Measurements from ENCODE around the gene CCND2. TPM values are rescaled to one million over a fixed set of nuclear protein-coding genes. Genes with fewer than 3 reads are reported as not detected.

CCND2 gene
- total and polyA plus RNA-seq, 2 of the 4 experiments (the other 2 are of a cell fraction), result 1.1 to 2.3 TPM

- no peak overlapping the region for H2BK20ac ChIP-seq (ENCODE audit: low read depth, low read length)
Observed at GRCh38 chr12:4230526-4230925, 43.0 kb upstream of the CCND2 start.

More at GRCh38 chr12:4230526-4230925, 43.0 kb upstream of the CCND2 start:
- H3K14ac ChIP-seq (replicated peaks; ENCODE audit: low read depth, low read length), result no peak overlapping the region
- peaks cover 5% of the 10 kb centered on the region for H3K27me3 ChIP-seq (ENCODE audit: control insufficient read depth, insufficient read depth, low read length)
- H3K4ac ChIP-seq (ENCODE audit: low read depth, low read length), result no peak overlapping the region
- no peak overlapping the region for H3K27ac ChIP-seq (ENCODE audit: insufficient read depth, low read length)
- no peak overlapping the region for H3K56ac ChIP-seq (ENCODE audit: extremely low read depth, insufficient read depth, low read length)
- ChIA-PET CTCF (no interaction called here), POLR2A (ENCODE audit: unreplicated experiment) (no interaction called here)
- ATAC-seq (ENCODE audit: low read depth) (no peak), DNase-seq (no peak)
- no TSS peak for BruUV-seq (replicated peaks)
- no peak overlapping the region for H2BK120ac ChIP-seq (ENCODE audit: low read depth, low read length)
- H2AFZ ChIP-seq (replicated peaks; ENCODE audit: low read length, poor library complexity), result no peak overlapping the region
- no peaks in the 10 kb centered on the region for H3K9me3 ChIP-seq (ENCODE audit: control insufficient read depth, insufficient read depth, low read length)
- H2BK15ac ChIP-seq (ENCODE audit: low read depth, low read length), result no peak overlapping the region
- no peak overlapping the region for H4K91ac ChIP-seq (ENCODE audit: insufficient read depth, low read depth, low read length)
- WGBS, 2 experiments (ENCODE audit: extremely low coverage in 2 of 2, insufficient read length in 1 of 2), result 74% methylated on average over 3 of the region's 6 CpGs; no CpG with 5 or more reads in 1 of the 2 experiments
- TF ChIP-seq RFX5 (IDR thresholded peaks at IDR 0.05; ENCODE audit: low read depth, low read length), result no peak
- no peak overlapping the region for H4K5ac ChIP-seq (ENCODE audit: low read depth, low read length)
- no peaks in the 10 kb centered on the region for H4K20me1 ChIP-seq (ENCODE audit: insufficient read depth, low read length)
- no peaks in the 10 kb centered on the region for H3K9me1 ChIP-seq (ENCODE audit: insufficient read depth, low read length)
- H2AK5ac ChIP-seq (ENCODE audit: low read depth, low read length), result no peak overlapping the region
- no peak overlapping the region for H3K9ac ChIP-seq (ENCODE audit: low read depth, low read length)
- H2AK9ac ChIP-seq (replicated peaks; ENCODE audit: low read depth, low read length, poor library complexity), result no peak overlapping the region
- no peaks in the 10 kb centered on the region for H3K79me1 ChIP-seq (ENCODE audit: low read depth in 1 of 2, low read length in 2 of 2)
- no peak overlapping the region for H3K4me3 ChIP-seq (ENCODE audit: insufficient read depth, low read depth, low read length)
- H3K18ac ChIP-seq (ENCODE audit: low read depth, low read length), result no peak overlapping the region
- H3K23ac ChIP-seq (ENCODE audit: low read depth, low read length), result no peak overlapping the region
- H3K36me3 ChIP-seq (ENCODE audit: control insufficient read depth, insufficient read depth, low read length), result no peaks in the 10 kb centered on the region
- H3K4me2 ChIP-seq (ENCODE audit: low read depth, low read length), result no peak overlapping the region
- no peak overlapping the region for H4K8ac ChIP-seq (ENCODE audit: low read depth in 2 of 2, low read length in 2 of 2)
- intact Hi-C loops (cut with micrococcal nuclease), result no loop called here
- no peaks in the 10 kb centered on the region for H3K4me1 ChIP-seq (ENCODE audit: control insufficient read depth, insufficient read depth, low read length)
- dilution Hi-C loops (cut with HindIII; ENCODE audit: low sequenced_read_pairs, unreplicated experiment), result no loop called here
- H2BK5ac ChIP-seq (ENCODE audit: low read depth, low read length, poor library complexity, severe bottlenecking), result no peak overlapping the region
- in situ Hi-C loops (cut with MboI; ENCODE audit: low sequenced_read_pairs), result no loop called here

All from IMR-90 (cell line).